ENCODE data around the gene TGFB1.

The TGFB1 gene

DNA sequence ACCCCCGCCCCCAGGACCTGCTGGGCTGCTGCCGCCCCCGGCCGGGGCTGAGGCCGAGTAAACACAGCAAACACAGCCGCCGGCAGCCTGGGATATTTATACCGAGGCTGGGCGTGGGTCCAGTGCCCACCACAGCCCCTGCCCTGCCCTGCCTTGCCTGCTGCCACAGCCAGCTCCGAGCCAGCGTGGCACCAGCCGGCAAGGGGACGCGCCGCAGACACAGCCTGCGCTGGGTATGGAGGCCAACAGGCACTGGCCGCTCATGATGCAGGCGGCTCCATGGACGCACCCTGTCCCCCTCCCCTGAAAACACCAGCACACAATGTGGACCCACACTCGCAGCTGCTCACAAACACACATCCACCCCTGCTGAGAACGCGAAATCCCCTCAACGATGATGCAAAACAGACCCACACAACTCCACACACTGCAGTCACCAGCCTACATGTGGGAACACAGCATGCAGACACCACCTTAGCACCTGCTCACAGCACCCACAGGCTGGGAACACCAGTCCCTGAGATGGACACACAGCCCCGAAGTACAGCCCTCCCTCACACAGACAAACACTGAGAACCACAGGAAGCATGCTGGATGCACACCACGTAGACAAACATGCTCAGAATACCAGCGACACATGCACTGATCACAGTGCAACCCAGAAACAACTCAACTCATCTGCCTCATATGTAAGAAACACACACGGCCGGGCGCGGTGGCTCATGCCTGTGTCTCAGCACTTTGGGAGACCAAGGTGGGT is 27.6 kb downstream of the TGFB1 start:
- TF ChIP-seq, protein P1, sequence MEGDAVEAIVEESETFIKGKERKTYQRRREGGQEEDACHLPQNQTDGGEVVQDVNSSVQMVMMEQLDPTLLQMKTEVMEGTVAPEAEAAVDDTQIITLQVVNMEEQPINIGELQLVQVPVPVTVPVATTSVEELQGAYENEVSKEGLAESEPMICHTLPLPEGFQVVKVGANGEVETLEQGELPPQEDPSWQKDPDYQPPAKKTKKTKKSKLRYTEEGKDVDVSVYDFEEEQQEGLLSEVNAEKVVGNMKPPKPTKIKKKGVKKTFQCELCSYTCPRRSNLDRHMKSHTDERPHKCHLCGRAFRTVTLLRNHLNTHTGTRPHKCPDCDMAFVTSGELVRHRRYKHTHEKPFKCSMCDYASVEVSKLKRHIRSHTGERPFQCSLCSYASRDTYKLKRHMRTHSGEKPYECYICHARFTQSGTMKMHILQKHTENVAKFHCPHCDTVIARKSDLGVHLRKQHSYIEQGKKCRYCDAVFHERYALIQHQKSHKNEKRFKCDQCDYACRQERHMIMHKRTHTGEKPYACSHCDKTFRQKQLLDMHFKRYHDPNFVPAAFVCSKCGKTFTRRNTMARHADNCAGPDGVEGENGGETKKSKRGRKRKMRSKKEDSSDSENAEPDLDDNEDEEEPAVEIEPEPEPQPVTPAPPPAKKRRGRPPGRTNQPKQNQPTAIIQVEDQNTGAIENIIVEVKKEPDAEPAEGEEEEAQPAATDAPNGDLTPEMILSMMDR (IDR thresholded peaks at IDR 0.05; ENCODE audit: borderline replicate concordance, insufficient read depth, low read depth, low read length) = no peak
- no peak overlapping the region for H3K4me3 ChIP-seq (ENCODE audit: low read depth, low read length)

DNA sequence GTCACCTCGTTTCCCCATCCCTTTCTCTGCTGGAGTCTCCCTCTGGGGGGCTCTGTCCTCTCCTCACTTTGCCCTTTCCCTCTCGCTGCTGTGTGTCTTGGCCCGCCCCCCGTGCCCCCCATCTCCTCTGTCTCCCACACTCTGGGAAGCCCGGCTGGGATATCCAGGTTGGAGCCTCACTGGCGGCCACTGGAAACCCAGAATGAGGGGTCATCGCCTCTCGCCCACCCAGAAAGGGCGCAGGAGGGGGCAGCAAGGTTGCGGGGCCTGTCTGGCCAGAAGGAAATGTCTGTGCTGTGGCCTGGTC is 28.1 kb downstream of the TGFB1 start:
- TF ChIP-seq, protein P1 (IDR thresholded peaks at IDR 0.05; ENCODE audit: borderline replicate concordance, insufficient read depth, low read depth, low read length) = no peak
- no peak overlapping the region for H3K4me3 ChIP-seq (ENCODE audit: low read depth, low read length)

DNA sequence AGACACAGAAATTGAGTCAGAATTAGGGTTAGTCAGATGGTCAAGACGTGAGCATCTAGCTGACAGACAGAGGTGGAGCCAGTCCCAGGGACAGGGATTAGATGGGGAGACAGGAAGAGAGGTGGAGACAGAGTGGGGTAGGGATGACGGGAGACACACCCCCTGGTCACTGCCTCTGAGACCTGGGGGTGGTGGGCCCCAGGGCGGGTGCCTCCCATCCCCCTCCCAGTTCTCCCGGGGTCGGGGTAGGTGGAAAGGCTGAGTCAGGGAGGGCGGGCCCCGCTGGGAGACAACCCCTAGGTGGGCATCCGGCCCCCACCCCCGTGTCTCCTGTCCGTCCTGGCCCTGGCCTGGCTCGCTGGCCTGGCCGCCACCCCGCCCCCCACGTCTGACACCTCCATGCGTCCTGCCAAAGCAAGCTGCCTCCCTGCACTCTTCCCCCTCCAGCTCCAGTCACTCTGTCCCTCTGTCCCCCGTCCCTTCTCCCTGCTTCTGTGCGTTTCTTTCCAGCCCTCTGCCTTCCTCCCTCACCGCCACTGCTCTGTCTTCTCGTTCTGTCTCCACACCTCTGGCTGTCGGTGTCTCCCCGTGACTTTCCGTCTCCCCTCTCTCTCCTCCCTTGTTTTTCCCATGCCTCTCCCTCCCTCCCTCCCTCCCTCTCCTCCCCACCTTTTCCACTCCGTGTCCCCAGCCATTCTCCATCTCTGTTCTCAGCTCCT is 28.6 kb downstream of the TGFB1 start:
- TF ChIP-seq, protein P1 (IDR thresholded peaks at IDR 0.05; ENCODE audit: borderline replicate concordance, insufficient read depth, low read depth, low read length) = no peak
- H3K4me3 ChIP-seq (ENCODE audit: low read depth, low read length) = no peak overlapping the region

DNA sequence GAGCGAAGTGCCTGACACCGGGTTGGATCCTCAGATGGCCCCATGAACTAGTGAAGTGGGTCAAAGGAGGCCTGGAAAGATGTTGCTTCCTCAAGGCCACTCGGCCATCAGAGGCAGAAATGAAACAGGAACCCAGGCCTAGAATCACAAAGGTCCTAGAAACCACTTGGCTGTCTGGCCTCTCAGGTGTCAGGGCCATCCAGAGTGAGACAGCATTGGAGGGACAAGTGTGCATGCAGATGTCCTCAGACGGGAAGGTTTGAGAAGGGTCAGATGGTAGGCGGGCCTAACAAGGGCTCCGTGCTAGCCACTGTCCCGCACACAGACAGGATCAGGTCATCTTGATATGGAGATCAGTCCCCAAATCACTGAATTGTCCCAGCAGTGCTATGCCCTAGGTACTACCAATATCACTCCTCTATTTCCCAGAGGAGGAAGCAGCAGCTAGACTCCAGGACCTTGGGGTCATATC is 29.5 kb downstream of the TGFB1 start:
- TF ChIP-seq, protein P1 (IDR thresholded peaks at IDR 0.05; ENCODE audit: borderline replicate concordance, insufficient read depth, low read depth, low read length) = no peak
- H3K4me3 ChIP-seq (ENCODE audit: low read depth, low read length) = no peak overlapping the region

DNA sequence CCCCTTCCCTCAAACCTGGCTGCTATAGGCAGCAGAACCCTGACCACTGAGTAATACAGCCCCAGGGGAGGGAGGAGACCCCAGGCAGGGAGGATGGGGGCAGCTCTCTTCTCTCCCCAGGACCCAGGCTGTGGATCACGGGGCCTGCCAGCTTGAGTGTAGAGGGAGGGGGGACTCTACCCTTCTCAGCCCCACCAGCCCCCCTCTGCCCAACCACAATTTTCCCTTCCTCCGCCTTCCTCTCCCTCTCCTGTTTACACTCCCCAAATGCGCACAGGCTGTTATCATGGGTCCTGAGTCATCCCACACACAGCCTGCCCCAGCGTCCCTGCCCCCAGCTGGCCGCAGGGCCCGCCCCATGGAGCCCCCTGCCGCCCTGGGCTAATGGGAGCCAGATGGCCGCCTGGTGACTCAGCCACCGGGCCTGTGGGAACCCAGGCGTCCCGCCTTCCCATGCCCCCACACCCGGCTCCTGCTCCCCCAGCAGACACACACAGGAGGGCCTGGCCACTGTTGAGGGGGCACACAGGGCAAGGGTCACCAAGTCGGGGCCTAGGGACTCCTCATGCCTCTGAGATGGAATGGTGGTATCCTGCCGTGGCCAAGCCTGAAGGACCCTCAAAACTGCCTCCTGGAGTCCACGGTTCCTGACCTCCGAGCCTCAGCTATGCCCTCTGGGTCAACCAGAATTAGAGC is 30.1 kb downstream of the TGFB1 start:
- no peak overlapping the region for H3K4me3 ChIP-seq (ENCODE audit: low read depth, low read length)
- TF ChIP-seq, protein P1 (IDR thresholded peaks at IDR 0.05; ENCODE audit: borderline replicate concordance, insufficient read depth, low read depth, low read length) = no peak

DNA sequence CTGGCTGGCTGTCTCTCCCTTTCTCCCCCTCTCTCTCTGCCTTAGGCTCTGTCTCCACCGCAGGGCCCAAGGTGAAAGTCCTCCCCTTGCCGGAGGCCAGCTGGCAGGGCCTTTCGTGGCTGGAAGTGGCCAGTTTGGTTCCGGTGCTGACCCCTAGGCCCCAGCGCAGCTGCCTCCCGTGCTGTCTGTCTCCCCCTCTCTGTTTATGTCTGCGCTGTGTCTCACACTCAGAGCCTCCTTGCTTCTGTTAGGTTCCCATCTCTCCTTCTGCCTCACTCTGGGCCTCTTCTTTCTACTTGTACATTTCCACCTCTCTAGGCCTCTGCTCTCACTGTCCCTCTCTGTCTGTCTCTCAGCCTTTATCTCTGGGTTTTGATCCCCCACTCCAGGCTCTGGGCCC is 30.7 kb downstream of the TGFB1 start:
- H3K4me3 ChIP-seq (ENCODE audit: low read depth, low read length) = no peak overlapping the region
- TF ChIP-seq, protein P1 (IDR thresholded peaks at IDR 0.05; ENCODE audit: borderline replicate concordance, insufficient read depth, low read depth, low read length) = no peak

Data from GM12875 (cell line).